Activated CD4-positive, CD25-positive, alpha-beta regulatory T cell treated with anti-CD3 and anti-CD28 coated beads, Interleukin-2, amount 50 U/mL, for 24 hours (primary cell): ENCODE results near the gene DENND1A.

Experiments
- ATAC-seq, 2 donors: fragments of 150-1000 bp; cut with Tn5 transposase; one replicate each; pipeline ENCODE4 v1.10.0; 2021; ENCODE audit warnings: mild to moderate bottlenecking in 1 of 2, moderate library complexity in 1 of 2

The DENND1A gene

DNA sequence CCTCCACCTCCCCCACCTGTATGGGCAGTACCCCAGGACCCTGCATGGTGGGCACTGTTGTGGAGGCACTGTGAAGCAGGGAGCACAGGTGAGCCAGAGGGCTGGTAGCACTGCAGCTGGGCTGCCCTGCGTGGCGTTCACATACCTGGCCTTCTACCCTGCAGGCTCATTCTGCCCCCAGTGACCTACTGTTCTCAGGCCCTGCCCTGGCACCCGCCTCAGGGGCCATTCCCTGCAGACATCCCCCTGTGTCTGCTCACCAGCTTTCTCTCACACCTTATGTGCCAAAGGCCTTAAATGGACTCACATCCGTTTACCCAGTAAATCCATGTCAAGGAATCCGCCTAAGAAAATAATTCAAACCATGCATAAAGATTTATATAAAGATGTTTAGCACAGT lies 377.4 kb downstream of the DENND1A start:
- no peak for ATAC-seq

DNA sequence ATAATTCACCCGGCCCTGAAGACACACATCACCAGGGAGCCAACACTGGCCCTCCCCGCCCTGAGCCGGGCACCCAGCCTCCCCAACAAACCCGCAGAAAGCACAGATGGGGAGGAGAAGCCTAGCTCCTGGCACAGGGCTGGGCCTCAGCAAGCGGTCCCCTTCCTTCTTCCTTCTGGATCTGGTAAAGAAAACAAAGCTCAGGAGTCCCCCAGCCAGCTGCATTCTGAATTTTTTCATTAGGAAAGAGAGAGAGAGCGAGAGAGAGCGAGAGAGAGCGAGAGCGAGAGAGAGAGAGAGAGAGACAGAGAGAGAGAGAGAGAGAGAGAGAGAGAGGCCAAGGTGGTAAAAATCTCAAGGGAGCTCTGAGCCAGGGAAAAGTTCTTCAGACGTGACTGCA lies 378.2 kb downstream of the DENND1A start:
- ATAC-seq: no peak

DNA sequence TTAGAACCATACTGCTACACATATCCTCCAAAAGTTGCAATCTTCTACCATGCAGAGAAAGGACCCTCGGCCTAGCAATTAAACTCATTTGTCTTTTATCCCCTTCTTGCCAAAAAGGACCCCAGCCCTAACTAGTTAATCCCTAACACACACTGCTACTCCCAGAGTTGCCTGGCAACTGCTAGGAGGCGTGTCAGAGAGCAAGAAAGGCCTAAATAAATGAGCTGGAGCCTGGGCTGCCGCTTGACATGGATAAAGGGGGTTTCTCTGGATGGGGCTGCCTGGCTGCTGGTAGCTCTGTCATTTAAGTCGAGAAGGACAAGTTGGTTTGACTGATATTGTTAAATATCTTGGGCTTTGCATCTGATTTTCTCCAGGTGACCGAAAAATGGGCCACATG lies 379.1 kb downstream of the DENND1A start:
- ATAC-seq: no peak

DNA sequence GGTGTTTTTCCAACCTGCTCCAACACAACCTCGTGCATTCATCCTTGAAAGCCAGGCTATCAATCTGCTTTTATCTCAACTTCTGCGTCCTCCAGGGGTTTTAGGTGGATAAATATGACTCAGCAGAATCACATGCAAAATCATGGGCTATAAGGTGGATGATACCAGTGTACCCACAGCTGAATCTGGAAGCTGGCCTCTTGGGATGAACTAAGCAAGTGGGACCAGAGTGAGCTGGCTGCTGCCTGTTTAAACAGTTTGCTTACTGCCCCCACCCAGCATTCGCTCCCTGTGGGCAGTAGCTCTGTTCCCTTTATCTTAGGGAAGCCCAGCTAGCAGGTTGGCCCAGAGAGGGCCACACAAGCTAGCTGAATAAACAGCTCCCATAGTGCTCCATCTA lies 379.9 kb downstream of the DENND1A start:
- ATAC-seq: no peak

DNA sequence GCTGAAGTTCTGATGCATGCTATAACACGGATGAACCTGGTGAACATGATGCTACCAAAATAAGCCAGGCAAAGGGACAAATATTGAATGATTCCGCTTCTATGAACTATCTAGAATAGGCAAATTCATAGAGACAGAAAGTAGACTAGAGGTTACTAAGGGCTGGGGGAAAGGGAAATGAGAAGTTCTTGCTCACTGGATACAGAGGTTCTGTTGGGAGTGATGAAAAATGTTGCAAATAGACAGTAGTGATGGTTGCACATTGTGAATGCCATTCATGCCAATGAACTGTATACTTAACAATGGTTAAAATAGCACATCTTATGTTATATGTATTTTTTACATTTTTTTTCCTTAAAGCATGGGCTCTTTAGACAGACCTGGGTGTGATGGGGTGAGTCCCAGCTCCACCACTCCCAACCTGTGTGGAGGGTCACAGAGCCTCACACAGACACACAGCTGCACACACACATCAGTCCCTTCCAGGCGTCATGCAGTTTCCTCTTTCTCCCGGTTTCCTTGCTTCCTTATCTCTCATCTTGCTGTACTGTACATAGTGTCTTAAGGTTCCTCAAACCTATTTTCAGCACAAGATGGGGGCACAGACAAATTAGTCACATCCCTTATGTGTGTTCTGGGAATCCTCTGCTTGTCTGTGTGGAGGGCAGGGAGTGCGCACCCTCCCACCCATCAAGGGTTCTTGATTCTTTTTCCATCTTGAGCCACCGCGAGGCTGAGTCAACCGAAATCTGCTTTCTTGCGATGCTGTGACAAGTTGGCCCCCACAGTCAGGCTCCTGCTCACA lies 381.0 kb downstream of the DENND1A start:
- peak; percentile 76 to 79 for ATAC-seq

DNA sequence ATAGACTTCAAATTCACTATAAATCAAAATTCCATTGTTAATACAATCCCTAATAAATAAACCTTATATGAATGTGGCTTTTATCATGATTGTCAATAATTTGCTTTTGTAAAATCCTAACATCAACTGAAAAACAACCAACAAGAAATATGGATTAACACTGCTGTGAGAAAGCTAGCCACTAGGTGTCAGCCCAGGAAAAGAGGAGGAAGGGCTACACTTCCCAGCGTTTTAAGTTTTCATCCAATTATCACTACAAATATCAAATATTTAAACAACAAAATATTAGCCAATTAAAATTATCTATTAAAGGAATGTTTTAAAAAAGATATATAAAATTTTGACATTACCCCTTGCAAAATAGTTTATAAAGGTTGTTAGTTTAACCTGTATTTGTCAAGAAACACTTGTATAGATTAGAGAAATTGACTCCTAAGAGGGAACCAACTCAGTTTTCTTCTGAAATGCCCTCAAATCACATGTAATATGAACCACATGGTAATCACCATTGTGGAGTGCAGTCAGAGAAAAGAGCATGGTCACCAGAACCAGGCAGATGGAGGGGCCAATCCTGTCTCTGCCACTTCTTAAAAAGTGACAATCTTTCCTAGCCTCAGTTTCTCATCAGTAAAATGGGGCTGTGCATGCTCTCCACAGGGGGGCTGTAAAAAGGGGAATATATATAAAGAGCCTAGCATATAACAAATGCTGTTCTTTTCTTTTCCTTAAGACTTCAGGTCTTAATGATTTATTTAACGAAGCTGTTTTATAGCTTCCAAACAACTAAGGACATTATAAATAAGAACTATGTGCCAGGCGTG lies 385.7 kb downstream of the DENND1A start:
- no peak for ATAC-seq

DNA sequence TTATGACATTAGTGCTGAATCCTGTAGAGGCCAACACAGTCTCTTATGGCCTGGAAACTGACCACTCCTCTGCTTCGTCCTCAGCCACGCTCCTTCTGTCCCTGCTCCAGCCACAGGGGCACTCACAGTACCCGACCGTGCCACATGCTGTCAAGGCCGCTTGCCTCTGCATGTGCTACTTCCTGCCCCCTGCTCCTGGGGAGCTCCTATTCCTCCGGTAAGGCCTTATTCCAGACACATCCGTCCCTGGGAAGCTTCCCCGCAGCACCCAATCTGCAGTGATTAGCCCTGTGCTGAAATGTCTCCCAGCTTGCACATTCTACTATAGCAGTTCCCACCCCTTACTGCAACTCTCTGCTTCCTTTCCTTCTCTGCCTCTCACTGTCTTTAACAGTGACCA lies 386.4 kb downstream of the DENND1A start:
- no peak for ATAC-seq

DNA sequence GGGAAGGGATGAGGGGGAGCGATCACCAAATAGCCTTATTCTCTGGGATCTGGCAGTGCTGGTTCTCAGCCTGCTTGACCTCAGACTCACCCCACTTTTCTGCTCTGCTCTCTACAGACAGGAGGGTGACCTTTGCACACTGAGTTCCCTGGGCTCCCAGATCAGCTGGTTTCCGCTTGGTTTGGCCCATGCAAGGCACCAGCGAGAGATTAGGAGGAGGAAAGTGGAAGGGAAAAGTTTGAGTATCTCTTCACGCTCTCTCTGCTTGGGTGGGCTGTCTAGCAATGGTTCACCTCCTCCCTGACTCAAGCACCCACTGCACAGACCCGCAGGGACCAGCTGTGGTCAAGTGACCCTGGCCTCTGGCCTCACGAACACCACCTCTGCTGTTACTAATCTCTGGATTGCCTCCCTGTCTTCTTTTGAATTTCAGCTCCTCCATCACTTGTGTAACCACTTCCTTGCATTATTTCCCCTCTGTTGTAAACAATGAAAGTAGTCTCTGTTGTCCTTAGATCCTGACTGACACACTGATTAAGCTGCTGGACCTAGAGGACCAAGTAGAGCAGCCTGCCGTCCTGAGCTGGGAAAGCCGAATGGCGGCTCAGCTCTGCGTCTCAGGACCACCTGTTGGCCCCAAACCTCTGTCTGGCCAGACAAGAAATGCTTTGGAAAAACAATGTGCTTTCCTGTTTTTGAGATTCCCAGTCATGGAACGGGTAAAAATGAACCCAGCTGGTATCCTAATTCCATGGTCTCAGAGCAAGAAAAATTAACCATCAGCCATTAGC lies 387.3 kb downstream of the DENND1A start:
- ATAC-seq: no peak

DNA sequence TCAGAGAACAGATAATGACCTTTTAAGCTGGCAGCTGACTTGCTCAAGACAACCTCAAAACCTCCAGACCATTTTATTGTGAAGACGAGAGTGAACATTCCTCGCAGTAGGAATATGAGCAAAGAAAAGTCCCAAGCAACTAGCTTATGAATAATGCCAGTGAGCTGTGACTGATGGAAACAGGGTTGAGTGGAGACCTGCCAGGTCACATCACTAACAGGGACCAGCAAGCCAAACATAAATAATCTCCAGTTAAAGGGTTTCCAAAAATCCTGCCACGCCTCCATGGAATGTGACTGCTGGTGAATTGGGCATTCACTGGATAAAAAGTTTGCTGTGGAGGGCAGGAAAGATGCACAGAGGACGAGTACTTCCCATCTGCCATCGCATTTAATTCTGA lies 388.5 kb downstream of the DENND1A start:
- no peak for ATAC-seq

DNA sequence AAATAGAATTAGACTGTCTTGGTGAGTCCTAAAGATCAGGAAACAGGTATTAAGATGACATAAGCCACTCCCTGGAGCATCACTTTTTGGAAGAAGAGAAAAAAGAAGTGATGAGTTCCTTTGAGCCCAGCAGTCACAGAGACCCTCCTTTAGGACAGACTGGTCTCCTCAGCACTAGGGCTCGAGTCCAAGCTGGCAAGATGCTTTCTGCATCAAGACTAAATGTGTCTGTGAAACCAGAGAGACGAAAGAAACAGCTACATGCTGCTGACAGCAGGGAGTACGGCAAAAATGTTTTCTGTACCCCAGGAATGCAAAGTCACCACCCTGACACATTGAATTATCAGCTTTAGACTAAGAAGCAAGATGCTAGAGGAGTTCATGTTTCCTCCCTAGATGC lies 389.5 kb downstream of the DENND1A start:
- no peak for ATAC-seq

DNA sequence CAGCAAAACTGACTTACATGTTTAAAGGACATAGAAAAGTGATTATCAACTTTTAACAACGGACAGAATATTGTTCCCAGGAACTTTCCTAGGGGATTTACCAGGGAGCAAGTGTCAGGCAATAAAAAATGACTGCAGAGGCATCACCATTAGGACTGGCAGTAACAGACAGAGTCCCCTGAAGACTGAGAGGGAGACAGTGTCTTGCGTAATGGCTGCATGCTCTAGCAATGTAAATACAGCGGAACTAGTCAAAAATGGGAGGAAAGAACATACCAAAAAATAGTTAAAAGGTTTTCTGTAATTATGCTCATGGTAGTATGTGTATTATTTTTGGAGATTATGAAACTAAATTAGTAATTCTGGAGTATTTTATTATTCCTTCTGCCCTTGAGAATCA lies 392.1 kb downstream of the DENND1A start:
- no peak for ATAC-seq

DNA sequence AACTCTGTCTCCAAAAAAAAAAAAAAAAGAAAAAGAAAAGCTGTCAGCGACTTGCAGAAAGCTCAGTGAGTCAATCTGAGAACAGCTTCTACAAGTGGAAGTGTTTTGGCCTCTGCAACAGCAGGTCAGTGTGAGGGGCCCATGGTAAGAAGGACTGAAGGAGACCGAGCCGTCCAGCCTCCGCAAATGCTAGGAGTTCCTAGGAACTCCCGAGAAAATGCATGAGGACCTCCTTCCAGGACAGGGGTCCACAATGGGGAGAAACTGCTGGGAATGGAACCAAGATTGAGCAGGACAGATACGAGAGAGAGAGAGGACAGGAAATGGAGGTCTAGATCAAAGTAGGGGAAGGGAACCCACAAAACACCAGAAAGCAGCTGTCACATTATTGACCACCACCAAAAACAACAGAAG lies 393.5 kb downstream of the DENND1A start:
- ATAC-seq: no peak

DNA sequence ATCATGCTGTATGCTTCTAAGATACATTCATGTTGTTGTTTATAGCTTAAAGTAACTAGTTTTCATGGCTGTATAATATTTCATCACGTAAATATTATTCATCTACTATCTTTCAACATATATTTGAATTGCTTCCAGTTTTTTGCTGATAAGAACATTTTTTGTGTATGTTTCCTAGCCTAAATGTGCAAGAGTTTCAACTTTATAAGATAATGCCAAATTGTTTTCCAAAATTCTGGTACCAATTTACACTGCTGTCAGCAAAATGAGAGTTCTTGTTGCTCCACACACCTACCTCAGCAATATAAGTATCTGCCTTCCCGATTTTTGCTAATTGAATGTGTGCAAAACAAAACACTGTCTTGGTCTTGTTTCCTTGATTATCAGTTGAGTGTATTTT lies 395.6 kb downstream of the DENND1A start:
- ATAC-seq: no peak

DNA sequence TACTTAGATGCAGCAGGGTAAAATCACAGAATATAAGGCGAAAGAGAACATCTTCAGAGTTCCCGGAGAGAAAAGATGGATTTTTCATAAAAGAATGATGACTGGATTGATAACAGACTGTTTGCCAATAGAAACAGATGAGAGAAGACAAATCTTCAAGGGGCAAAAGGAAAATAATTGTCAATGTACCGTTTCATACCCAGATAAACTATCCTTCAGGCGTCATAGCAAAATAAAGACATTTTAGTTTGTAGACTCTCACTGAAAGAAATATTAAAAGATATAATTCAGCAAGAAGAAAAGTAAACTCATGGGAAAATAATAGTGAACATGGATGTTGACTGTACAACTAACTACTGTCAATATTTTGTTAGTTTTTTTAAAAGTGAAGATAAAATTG lies 399.7 kb downstream of the DENND1A start:
- no peak for ATAC-seq

DNA sequence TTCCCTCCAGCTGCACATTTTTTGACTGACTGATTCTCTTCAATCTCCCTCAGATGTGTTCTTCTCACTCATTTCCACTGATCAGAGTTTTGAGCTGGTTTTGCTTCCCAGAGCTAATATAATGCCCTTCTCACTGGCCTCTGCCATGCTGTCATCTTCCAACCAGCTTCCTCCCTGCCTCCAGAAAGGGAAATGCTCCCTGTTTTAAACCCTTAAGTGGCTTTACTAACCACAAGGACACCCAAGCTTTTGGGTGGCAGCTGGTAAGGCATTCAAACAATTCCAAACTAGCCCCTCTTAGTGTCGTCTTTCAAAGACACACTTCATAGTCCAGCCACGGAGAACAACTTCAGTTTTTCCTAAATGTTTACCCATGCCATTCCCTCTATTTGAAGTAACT lies 401.4 kb downstream of the DENND1A start:
- ATAC-seq: no peak

DNA sequence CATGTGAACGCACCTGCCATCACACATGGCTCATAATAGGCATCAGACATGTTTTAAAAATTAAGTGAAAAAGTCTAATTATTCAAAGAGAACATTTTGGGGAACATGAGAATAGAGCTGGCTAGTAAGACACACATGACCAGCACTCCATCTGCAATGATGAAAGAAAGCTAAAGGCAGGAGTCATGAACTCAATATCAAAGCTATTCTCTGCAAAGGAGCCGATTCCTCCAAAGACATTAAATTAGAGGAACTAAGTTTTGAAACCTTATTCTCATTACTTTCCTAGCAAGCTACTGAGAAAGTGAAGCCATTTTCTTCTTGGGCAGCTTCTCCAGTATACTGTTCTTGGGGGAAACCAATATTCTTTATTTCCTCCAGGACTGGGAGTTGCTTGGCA lies 401.9 kb downstream of the DENND1A start:
- no peak for ATAC-seq

DNA sequence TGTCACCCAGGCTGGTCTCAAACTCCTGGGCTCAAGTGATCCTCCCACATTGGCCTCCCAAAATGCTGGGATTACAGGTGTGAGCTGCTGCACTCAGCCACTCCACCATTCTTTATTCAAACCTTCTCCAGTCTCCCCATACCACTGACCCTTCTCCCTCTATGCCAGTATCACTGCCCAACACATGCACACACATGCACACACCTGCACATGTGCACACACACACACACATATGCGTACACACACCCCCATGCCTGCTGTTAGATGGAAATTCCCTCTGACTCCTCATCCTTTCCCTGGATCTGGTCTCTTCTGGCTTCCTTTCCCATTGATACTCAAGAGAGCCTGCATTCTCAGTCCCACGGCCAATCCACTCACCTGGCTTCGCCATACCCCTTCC lies 404.0 kb downstream of the DENND1A start:
- no peak for ATAC-seq

DNA sequence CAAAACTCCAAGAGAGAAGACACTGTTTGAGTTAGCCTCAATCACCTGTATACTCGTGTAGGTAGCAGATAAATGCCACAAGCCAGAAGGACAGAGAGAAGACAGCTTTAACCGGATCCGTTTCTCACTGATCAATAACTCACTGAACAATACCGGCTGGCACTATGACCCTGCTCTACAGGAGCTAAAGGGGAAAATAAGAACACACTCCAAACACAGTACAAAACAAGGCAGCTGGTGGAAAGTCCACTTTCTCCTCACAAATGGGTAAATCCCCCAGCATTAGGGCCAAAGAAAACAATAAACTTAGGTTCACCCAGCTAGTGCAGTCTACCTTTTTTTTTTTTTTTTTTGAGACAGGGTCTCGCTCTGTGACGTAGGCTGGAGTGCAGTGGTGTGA lies 404.5 kb downstream of the DENND1A start:
- no peak for ATAC-seq

DNA sequence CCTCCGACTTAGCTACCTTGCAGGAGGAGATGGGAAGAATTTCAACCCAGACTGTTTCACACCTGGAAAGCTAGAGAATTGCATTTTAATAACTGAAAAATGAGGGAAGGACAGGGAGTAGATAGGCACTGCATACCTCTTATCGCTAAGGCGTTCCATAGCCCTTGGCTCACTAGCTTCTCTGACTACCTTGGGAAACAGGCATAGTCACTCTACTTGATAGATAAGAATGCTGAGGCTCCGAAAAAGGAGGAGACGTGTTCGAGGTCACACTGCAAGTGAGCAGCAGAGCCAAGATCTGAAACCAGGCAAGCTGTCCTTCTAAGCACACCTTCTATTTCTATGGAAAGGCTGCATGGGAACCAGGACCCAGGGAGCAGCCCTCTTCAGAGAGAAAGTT lies 405.1 kb downstream of the DENND1A start:
- no peak for ATAC-seq

DNA sequence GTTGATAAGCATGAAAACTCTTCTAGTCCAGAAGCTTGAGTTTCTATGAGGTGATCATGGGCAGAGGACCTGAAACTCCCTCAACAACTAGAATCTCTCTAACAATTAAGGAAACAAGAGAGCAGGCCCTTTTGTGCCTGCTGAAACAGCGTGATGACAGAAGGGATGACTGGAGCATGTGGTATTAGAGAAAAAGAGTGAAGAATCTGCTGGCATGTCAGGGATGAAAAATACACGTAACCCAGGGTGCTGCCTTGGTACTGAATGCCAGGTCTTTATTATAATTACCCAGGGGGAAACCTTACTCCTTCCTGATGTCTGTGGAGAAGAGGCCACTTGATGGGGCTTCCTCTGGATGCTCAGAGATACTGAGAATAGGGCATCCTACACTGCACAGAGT lies 406.1 kb downstream of the DENND1A start:
- no peak for ATAC-seq

DNA sequence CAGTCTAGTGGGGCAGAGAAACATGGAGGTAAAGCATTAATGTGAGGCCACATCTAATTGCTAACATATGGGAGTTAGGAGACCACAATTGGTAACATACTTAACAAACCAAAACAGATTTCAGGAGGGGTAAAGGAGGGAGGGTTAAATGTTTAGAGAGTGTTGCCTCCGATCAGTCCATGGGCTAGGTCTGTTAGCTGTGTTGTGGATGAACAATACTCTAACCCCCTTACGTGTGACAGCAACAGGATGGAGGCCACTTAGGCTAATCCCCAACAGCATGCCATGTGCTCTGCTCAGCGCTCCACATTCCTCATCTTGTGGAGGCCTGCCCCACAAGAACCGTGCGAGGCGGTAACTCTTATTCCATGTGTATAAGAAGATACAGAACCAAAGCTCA lies 406.9 kb downstream of the DENND1A start:
- ATAC-seq: no peak

DNA sequence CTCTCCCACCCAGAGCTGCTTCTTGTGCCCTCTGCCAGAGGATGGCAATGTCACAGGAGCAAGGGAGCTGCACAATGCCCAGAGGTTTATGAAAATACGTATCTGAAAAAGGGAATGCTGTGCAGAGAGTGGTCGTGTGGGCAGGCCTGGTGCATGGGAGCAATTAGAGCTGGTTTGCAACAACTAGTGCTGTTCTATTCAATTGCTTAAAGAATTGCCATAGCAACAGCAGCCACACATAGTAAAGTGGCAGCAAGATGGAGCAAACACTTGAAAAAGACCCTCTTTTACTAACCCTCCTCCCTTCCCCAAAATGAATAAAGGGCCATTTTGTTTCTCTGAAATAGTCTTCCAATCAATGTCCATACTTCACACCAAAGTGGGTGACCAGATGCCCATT lies 407.7 kb downstream of the DENND1A start:
- ATAC-seq: no peak

DNA sequence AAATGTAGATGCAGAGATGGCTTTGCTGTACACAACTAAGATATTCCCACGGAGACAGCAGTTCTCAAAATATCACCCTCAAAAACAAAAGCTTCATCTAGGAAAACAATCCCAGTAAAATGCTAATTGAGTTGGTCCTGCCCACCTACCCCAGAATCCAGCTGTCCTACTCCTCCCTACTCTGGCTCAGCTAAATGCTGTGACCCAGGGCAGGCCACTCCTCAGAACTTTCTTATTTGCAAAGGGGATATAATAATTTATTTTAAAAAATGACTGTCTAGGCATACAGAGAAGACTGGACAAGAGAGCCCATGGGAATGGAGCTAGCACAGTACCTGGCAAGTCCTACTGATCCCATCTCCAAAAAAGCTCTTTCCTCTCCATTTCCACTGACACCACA lies 411.6 kb downstream of the DENND1A start:
- no peak for ATAC-seq

DNA sequence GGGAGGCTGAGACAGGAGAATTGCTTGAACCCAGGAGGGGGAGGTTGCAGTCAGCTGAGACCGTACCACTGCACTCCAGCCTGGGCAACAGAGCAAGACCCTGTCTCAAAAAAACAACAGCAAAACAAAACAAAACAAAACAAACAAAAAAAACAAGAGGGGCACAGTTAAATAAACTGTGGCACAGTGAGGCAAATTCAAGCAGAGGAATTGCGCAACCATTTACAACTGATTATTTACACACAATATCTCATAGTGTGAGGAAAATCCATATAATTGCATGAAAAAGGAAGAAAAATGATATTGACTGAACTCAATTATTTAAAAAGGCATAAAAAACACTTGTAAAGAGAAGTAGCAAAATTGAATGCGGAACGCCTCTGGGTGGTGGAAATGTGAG lies 412.4 kb downstream of the DENND1A start:
- ATAC-seq: no peak
